Suprapubic skin (tissue), 4 donors: ENCODE measurements around the gene ARHGAP27. TPM values are rescaled to one million over a fixed set of nuclear protein-coding genes. Genes with fewer than 3 reads are reported as not detected.

Experiments
- DNase-seq, 2 donors: peaks; one replicate each; pipeline ENCODE4 v3.0.0-alpha.2; 2019; ENCODE audit warnings: low spot score in 2 of 2
- H3K27ac ChIP-seq: fragments of 200-600 bp; sonication (generic); one replicate; pipeline ENCODE4 v1.5.1; 2019
- H3K27me3 ChIP-seq: fragments of 200-600 bp; sonication (generic); one replicate; pipeline ENCODE4 v1.5.1; 2019
- H3K36me3 ChIP-seq: fragments of 200-600 bp; sonication (generic); one replicate; pipeline ENCODE4 v1.5.1; 2019
- H3K4me1 ChIP-seq: fragments of 200-600 bp; sonication (generic); one replicate; pipeline ENCODE4 v1.5.1; 2019
- H3K4me3 ChIP-seq: fragments of 200-600 bp; sonication (generic); one replicate; pipeline ENCODE4 v1.5.1; 2019; ENCODE audit warnings: mild to moderate bottlenecking
- H3K9me3 ChIP-seq: fragments of 200-600 bp; sonication (generic); one replicate; pipeline ENCODE4 v1.5.1; 2019
- EP300 ChIP-seq: sonication (generic); formaldehyde crosslinking; IDR thresholded peaks from one replicate; pipeline ENCODE4 v1.6.1; 2017; ENCODE audit warnings: antibody characterized with exemption
- POLR2A ChIP-seq, 2 donors: fragments of 450-650 bp; IDR thresholded peaks; one replicate each; pipeline ENCODE4 v1.6.1; 2017; ENCODE audit warnings: antibody characterized with exemption in 2 of 2, mild to moderate bottlenecking in 2 of 2, moderate library complexity in 2 of 2
- POLR2AphosphoS5 ChIP-seq, 3 donors: sonication (generic); formaldehyde crosslinking; IDR thresholded peaks; one replicate each; pipeline ENCODE4 v1.6.1; 2017; ENCODE audit warnings: antibody characterized with exemption in 3 of 3
- WGBS: methylation state at CpG from one replicate; pipeline ENCODE4 v1.1.5; 2018; 5-methylcytosine and 5-hydroxymethylcytosine counted together
- total RNA-seq, 4 donors: library from RNA; depleted of rRNA; stranded (reverse); fragments of >200 nt; gene quantifications; one replicate each; pipeline ENCODE4 v1.1.0, GENCODE V29; 2016
- TF ChIP-seq, protein P1 (sequence below), 2 donors: fragments of 200-600 bp in 1 of 2; fragments of 450-650 bp in 1 of 2; sonication (generic) in 1 of 2; IDR thresholded peaks; one replicate each; pipeline ENCODE4 v1.5.1; 2016 to 2019; ENCODE audit warnings: antibody characterized with exemption in 2 of 2, mild to moderate bottlenecking in 1 of 2, moderate library complexity in 1 of 2

The ARHGAP27 gene
- total RNA-seq, 4 donors from 2014 or later, result 54.4 to 93.6 (median 71.3) TPM

DNA sequence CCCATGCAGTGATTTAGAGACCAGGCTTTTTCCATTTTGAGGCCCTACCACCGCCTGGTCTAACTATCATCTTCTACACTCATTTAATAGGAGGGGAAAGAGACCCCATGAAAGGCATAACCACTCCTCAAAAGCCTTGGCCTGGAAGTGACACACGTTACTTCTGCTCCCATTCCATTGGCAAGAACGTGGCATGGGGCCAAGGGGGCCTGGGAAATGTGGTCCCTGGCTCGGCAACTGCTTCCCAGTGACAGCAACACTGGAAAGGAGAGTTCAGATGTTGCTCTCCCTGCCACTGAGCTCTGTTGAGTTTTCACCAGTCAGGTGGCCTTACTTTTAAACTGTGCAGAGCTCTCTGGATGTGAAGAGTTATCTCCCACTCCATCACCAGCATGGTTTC is 70.7 kb downstream of the ARHGAP27 start:
- 73% methylated on average over 4 of the region's 4 CpGs for WGBS
- peak; percentile 52 to 54 for DNase-seq
- H3K36me3 ChIP-seq, result no peaks in the 10 kb centered on the region
- H3K4me3 ChIP-seq, result no peak overlapping the region
- H3K9me3 ChIP-seq, result no peaks in the 10 kb centered on the region
- no peaks in the 10 kb centered on the region for H3K27me3 ChIP-seq
- peaks cover 7% of the 10 kb centered on the region for H3K4me1 ChIP-seq
- H3K27ac ChIP-seq, result no peak overlapping the region
- TF ChIP-seq POLR2A (IDR thresholded peaks at IDR 0.05), result no peak
- TF ChIP-seq EP300, result no peak
- no peak for TF ChIP-seq POLR2AphosphoS5 (IDR thresholded peaks at IDR 0.05)

DNA sequence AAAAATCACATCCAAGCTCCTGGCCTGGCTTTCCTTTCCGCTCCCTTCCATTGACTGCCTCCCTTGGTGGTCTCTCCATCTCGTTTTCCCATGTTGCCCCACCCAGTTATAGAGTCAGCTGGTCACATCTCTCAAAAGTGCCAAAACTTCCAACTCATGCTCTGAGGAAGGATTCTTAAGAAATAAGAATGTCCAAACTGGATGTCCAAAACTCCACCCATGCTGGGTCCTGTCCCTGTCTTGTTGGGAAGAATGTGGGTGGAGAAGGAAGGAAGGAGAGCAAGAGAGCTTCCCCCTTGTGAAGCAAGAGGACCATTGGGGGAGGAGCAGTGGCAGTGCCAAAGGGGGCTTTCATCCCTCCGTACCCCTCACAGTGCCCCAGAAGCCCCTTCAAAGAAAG is 71.2 kb downstream of the ARHGAP27 start:
- Histone ChIP-seq H3K27me3 (no peaks in the 10 kb centered on the region), H3K27ac (no peak overlapping the region), H3K4me1 (peaks cover 7% of the 10 kb centered on the region), H3K4me3 (no peak overlapping the region), H3K9me3 (no peaks in the 10 kb centered on the region), H3K36me3 (no peaks in the 10 kb centered on the region)
- 67% methylated on average over 3 of the region's 3 CpGs for WGBS
- TF ChIP-seq EP300, result no peak
- no peak for TF ChIP-seq POLR2AphosphoS5 (IDR thresholded peaks at IDR 0.05)
- no peak for TF ChIP-seq POLR2A (IDR thresholded peaks at IDR 0.05)
- TF ChIP-seq, protein P1, sequence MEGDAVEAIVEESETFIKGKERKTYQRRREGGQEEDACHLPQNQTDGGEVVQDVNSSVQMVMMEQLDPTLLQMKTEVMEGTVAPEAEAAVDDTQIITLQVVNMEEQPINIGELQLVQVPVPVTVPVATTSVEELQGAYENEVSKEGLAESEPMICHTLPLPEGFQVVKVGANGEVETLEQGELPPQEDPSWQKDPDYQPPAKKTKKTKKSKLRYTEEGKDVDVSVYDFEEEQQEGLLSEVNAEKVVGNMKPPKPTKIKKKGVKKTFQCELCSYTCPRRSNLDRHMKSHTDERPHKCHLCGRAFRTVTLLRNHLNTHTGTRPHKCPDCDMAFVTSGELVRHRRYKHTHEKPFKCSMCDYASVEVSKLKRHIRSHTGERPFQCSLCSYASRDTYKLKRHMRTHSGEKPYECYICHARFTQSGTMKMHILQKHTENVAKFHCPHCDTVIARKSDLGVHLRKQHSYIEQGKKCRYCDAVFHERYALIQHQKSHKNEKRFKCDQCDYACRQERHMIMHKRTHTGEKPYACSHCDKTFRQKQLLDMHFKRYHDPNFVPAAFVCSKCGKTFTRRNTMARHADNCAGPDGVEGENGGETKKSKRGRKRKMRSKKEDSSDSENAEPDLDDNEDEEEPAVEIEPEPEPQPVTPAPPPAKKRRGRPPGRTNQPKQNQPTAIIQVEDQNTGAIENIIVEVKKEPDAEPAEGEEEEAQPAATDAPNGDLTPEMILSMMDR (IDR thresholded peaks at IDR 0.05), result no peak
- DNase-seq, result peak; percentile 50 to 58

DNA sequence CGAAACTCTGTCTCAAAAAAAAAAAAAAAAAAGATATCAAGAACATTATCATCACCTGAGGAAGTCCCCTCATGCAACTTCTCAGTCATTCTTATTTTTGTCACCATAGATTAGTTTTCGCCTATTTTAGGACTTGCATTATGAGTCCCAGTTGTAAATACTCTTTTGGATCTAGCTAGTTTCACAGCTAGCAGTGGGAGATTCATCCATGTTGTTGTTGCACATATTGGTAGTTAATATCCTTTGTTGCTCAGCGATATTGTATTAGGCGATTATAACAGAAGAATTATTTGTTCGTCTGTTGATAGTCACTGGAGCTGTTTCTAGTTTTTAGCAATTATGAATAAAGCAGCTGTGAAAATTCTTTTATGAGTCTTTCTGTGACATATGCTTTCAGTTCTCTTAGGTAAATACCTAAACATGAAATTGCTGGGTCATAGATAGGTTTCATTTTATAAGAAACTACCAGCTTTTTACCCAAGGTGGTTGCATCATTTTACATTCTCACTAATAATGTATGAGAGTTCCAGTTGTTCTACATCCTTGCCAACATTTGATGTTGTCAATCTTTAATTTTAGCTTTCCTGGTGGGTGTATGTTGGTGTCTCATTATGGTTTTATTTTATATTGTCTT is 75.2 kb downstream of the ARHGAP27 start:
- H3K36me3 ChIP-seq, result no peaks in the 10 kb centered on the region
- H3K4me1 ChIP-seq, result peaks cover 3% of the 10 kb centered on the region
- 90% methylated on average over 5 of the region's 5 CpGs for WGBS
- no peak for DNase-seq
- TF ChIP-seq POLR2A (IDR thresholded peaks at IDR 0.05), result no peak
- TF ChIP-seq, protein P1 (IDR thresholded peaks at IDR 0.05), result no peak
- TF ChIP-seq EP300, result no peak
- TF ChIP-seq POLR2AphosphoS5 (IDR thresholded peaks at IDR 0.05), result no peak
- H3K4me3 ChIP-seq, result no peak overlapping the region
- H3K9me3 ChIP-seq, result no peaks in the 10 kb centered on the region
- no peak overlapping the region for H3K27ac ChIP-seq
- H3K27me3 ChIP-seq, result no peaks in the 10 kb centered on the region

DNA sequence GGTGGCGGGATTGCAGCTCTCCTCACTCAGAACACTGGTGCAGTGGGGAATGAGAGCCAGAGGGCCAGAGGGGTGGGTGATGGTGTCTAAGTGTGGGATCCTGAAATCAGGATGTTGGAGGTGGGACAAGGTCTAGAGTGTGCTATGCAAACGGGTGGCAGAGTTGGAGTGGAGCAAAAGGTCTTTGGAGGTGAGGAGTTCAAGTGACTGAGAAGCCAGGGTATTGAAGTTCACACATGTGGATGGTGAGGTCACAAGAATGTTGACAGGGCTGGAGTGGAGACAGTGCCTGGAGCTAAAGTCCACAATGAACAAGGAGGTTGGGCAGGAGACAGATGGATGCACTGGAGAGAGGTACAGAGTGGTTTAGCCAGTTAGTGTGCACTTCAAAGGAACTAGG is 77.6 kb downstream of the ARHGAP27 start:
- TF ChIP-seq, protein P1 (IDR thresholded peaks at IDR 0.05), result no peak
- no peak for TF ChIP-seq EP300
- TF ChIP-seq POLR2AphosphoS5 (IDR thresholded peaks at IDR 0.05), result no peak
- TF ChIP-seq POLR2A (IDR thresholded peaks at IDR 0.05), result no peak
- Histone ChIP-seq H3K27ac (no peak overlapping the region), H3K4me1 (no peaks in the 10 kb centered on the region), H3K9me3 (no peaks in the 10 kb centered on the region), H3K36me3 (no peaks in the 10 kb centered on the region), H3K4me3 (no peak overlapping the region), H3K27me3 (no peaks in the 10 kb centered on the region)
- 65% methylated on average over 2 of the region's 2 CpGs for WGBS
- peak; percentile 16 to 43 for DNase-seq

DNA sequence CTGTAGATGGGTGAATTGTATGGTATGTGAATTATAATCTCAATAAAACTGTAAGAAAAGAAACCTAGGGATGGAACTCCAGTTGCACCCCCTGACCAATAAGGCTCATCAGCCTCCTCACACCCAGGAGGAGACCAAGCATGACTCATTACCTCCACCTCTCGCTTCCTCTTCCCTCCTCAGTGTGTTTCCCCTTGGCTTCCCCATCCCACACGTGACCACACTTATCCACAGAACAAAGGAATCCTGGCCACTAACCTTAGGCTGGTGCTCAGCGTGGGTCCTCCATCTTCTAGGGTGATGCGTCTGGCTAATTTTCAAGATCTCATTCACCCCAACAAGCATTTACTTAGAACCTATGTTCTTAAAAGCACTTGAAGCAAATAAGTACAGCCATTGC is 79.6 kb downstream of the ARHGAP27 start:
- no peaks in the 10 kb centered on the region for H3K9me3 ChIP-seq
- no peaks in the 10 kb centered on the region for H3K4me1 ChIP-seq
- no peaks in the 10 kb centered on the region for H3K27me3 ChIP-seq
- WGBS, result 68% methylated on average over 4 of the region's 4 CpGs
- no peak overlapping the region for H3K4me3 ChIP-seq
- DNase-seq, result peak; percentile 26 to 29
- no peaks in the 10 kb centered on the region for H3K36me3 ChIP-seq
- TF ChIP-seq POLR2A (IDR thresholded peaks at IDR 0.05) (no peak), EP300 (no peak), POLR2AphosphoS5 (IDR thresholded peaks at IDR 0.05) (no peak)
- TF ChIP-seq, protein P1 (IDR thresholded peaks at IDR 0.05), result no peak
- no peak overlapping the region for H3K27ac ChIP-seq

DNA sequence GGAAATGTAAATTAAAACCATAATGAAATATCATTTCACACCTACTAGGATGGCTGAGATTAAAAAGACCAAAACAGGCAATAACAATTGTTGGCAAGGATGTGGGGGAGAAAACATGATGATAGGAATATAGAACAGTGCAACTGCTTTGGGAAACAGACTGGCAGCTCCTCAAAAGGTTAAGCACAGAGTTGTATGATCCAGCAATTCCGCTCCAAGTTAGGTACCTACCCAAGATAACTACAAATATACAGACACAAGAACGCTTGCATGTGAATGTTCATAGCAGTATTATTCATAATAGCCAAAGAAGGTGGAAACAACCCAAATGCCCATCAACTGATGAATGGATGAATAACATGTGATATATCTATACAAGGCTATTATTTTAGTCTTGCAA is 80.8 kb downstream of the ARHGAP27 start:
- no peaks in the 10 kb centered on the region for H3K9me3 ChIP-seq
- H3K27ac ChIP-seq, result no peak overlapping the region
- no peak overlapping the region for H3K4me3 ChIP-seq
- WGBS, result 95% methylated on average over 2 of the region's 2 CpGs
- H3K4me1 ChIP-seq, result peaks cover 3% of the 10 kb centered on the region
- TF ChIP-seq, protein P1 (IDR thresholded peaks at IDR 0.05), result no peak
- TF ChIP-seq POLR2A (IDR thresholded peaks at IDR 0.05), result no peak
- TF ChIP-seq EP300, result no peak
- no peak for TF ChIP-seq POLR2AphosphoS5 (IDR thresholded peaks at IDR 0.05)
- H3K36me3 ChIP-seq, result no peaks in the 10 kb centered on the region
- DNase-seq, result no peak
- no peaks in the 10 kb centered on the region for H3K27me3 ChIP-seq
